SU-DHL-6 (cell line): ENCODE results near the gene IL6R.

Source experiments
- EZH2phosphoT487 ChIP-seq: fragments of 200-600 bp; sonication (generic), shearing (Covaris generic); conservative IDR thresholded peaks from 2 replicates; pipeline ENCODE4 v1.6.1; 2018; ENCODE audit warnings: mild to moderate bottlenecking, antibody characterized with exemption, low read length, moderate library complexity, mixed read lengths
- TF ChIP-seq, protein P1 (sequence below): fragments of 200-600 bp; sonication (generic); IDR thresholded peaks from one replicate; pipeline ENCODE4 v1.5.1; 2017; ENCODE audit warnings: antibody characterized with exemption, mild to moderate bottlenecking, low read length, moderate library complexity; ENCODE audit not compliant: insufficient read depth, poor library complexity, severe bottlenecking

DNA sequence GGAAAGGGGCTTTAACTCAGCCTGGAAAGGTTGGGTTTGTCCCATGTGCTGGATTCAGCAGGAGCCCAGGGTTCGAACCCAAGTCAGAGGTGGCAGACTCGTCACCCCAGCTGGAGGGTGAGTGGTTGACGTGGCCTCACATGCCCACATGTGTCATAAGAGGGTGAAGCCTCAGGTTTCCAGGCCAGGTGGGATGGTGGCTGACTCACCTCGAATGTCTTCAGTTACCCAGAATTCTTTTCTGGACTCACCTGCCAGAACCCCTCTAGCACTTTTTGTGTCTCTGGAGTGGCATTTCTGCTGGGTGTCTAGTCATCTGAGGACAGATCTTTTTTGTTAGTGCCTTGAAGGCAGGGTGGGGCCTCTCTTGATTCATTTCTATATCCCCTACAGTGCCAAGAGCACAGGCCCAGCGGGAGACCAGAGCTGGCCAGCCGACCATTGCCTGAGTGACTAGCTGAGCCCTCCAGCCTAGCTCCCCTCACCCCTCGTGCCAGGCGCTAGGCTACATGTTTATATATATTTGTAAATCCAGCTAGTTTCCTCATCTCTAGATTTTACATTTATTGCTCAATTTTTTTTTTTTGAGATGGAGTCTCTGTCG, 28.1 kb downstream of the IL6R start:
- TF ChIP-seq, protein P1, sequence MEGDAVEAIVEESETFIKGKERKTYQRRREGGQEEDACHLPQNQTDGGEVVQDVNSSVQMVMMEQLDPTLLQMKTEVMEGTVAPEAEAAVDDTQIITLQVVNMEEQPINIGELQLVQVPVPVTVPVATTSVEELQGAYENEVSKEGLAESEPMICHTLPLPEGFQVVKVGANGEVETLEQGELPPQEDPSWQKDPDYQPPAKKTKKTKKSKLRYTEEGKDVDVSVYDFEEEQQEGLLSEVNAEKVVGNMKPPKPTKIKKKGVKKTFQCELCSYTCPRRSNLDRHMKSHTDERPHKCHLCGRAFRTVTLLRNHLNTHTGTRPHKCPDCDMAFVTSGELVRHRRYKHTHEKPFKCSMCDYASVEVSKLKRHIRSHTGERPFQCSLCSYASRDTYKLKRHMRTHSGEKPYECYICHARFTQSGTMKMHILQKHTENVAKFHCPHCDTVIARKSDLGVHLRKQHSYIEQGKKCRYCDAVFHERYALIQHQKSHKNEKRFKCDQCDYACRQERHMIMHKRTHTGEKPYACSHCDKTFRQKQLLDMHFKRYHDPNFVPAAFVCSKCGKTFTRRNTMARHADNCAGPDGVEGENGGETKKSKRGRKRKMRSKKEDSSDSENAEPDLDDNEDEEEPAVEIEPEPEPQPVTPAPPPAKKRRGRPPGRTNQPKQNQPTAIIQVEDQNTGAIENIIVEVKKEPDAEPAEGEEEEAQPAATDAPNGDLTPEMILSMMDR, result no peak
- TF ChIP-seq EZH2phosphoT487, result no peak
